ENCODE data around the gene SCYL3.

- TF ChIP-seq, protein P1, sequence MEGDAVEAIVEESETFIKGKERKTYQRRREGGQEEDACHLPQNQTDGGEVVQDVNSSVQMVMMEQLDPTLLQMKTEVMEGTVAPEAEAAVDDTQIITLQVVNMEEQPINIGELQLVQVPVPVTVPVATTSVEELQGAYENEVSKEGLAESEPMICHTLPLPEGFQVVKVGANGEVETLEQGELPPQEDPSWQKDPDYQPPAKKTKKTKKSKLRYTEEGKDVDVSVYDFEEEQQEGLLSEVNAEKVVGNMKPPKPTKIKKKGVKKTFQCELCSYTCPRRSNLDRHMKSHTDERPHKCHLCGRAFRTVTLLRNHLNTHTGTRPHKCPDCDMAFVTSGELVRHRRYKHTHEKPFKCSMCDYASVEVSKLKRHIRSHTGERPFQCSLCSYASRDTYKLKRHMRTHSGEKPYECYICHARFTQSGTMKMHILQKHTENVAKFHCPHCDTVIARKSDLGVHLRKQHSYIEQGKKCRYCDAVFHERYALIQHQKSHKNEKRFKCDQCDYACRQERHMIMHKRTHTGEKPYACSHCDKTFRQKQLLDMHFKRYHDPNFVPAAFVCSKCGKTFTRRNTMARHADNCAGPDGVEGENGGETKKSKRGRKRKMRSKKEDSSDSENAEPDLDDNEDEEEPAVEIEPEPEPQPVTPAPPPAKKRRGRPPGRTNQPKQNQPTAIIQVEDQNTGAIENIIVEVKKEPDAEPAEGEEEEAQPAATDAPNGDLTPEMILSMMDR (IDR thresholded peaks at IDR 0.05; ENCODE audit: low read depth, low read length), result no peak
- no peak for TF ChIP-seq POLR2A (IDR thresholded peaks at IDR 0.05; ENCODE audit: extremely low read depth, insufficient read length)
These were observed 1.3 kb downstream of the SCYL3 start for GRCh38 chr1:169892176-169892926.

All from NB4 (cell line).